T-helper 2 cell (primary cell): ENCODE results near the gene SPCS3.
"Not testable (repeated sequence)": the region's sequence is repeated elsewhere in the genome, so short reads cannot be mapped to it uniquely, and the experiment has no call there.

ENCODE experiments used
- DNase-seq, 5 experiments: peaks; one replicate each; pipeline versions ENCODE4 v3.0.0 to v3.0.0-alpha.2; 2012 to 2022
- total RNA-seq, 2 donors: gene quantifications; one replicate each; lab custom pipeline; 2026; lab: John Stamatoyannopoulos, UW

The SPCS3 gene
- 250 to 275 reads per million in 2 donors for total RNA-seq

- peak; percentile 91 to 98 (median 93) for DNase-seq
Measured at GRCh38 chr4:176319704-176320339, at the start of gene SPCS3. Gene SPCS3, plus strand, starts transcription at chr4:176319966. Its CDS starts 111 bp downstream, at chr4:176320077.

- DNase-seq = no peak
Measured at GRCh38 chr4:176270669-176271068, 49.1 kb upstream of the SPCS3 start.

GRCh38 chr4:176271749-176272148, 48.0 kb upstream of the SPCS3 start:
- DNase-seq = no peak

GRCh38 chr4:176272799-176273198, 47.0 kb upstream of the SPCS3 start:
- no peak for DNase-seq

- no peak for DNase-seq
Measured at GRCh38 chr4:176273736-176274135, 46.0 kb upstream of the SPCS3 start.

GRCh38 chr4:176274441-176274840, 45.3 kb upstream of the SPCS3 start:
- DNase-seq = no peak

GRCh38 chr4:176276710-176277109, 43.1 kb upstream of the SPCS3 start:
- DNase-seq = no peak

- DNase-seq = peak in 1 of 5 experiments; percentile 27
Measured at GRCh38 chr4:176277162-176277904, 42.4 kb upstream of the SPCS3 start.

GRCh38 chr4:176279560-176279959, 40.2 kb upstream of the SPCS3 start:
- not testable (repeated sequence) for DNase-seq

GRCh38 chr4:176286728-176287127, 33.0 kb upstream of the SPCS3 start:
- DNase-seq = no peak

GRCh38 chr4:176287546-176287945, 32.2 kb upstream of the SPCS3 start:
- no peak for DNase-seq

GRCh38 chr4:176288020-176288419, 31.7 kb upstream of the SPCS3 start:
- DNase-seq = no peak

- DNase-seq = no peak
Measured at GRCh38 chr4:176289561-176289960, 30.2 kb upstream of the SPCS3 start.

GRCh38 chr4:176290520-176290919, 29.2 kb upstream of the SPCS3 start:
- no peak for DNase-seq

GRCh38 chr4:176291748-176292147, 28.0 kb upstream of the SPCS3 start:
- DNase-seq = no peak

GRCh38 chr4:176292920-176293319, 26.8 kb upstream of the SPCS3 start:
- DNase-seq = no peak

- DNase-seq = no peak
Measured at GRCh38 chr4:176293660-176294059, 26.1 kb upstream of the SPCS3 start.

GRCh38 chr4:176295907-176296306, 23.9 kb upstream of the SPCS3 start:
- not testable (repeated sequence) for DNase-seq

GRCh38 chr4:176298664-176299063, 21.1 kb upstream of the SPCS3 start:
- no peak for DNase-seq

- no peak for DNase-seq
Measured at GRCh38 chr4:176300036-176300435, 19.7 kb upstream of the SPCS3 start.

- no peak for DNase-seq
Measured at GRCh38 chr4:176300565-176300964, 19.2 kb upstream of the SPCS3 start.

GRCh38 chr4:176302283-176303275, 17.2 kb upstream of the SPCS3 start:
- no peak for DNase-seq

- no peak for DNase-seq
Measured at GRCh38 chr4:176303938-176304337, 15.8 kb upstream of the SPCS3 start.
